Type B pancreatic cell (in vitro differentiated cells): Measurements from ENCODE around the gene CCDC187. TPM values are rescaled to one million over a fixed set of nuclear protein-coding genes. Genes with fewer than 3 reads are reported as not detected.

Source experiments
- DNase-seq: peaks from one replicate; pipeline ENCODE4 v3.0.0; 2021; ENCODE audit warnings: mixed read lengths; ENCODE audit not compliant: unreplicated experiment; ENCODE audit errors: extremely low spot score
- H3K27ac Mint-ChIP-seq: 2 replicates; pipeline ENCODE4 v1.8.0; 2021; ENCODE audit warnings: mild to moderate bottlenecking, mixed read lengths
- H3K27me3 Mint-ChIP-seq: 2 replicates; pipeline ENCODE4 v1.8.0; 2021; ENCODE audit warnings: mixed read lengths
- H3K36me3 Mint-ChIP-seq: 2 replicates; pipeline ENCODE4 v1.8.0; 2021; ENCODE audit warnings: mixed read lengths
- H3K4me1 Mint-ChIP-seq: one replicate; pipeline ENCODE4 v1.8.0; 2021; ENCODE audit warnings: mixed read lengths; ENCODE audit not compliant: unreplicated experiment
- H3K4me3 Mint-ChIP-seq: 2 replicates; pipeline ENCODE4 v1.8.0; 2021; ENCODE audit warnings: mild to moderate bottlenecking, mixed read lengths
- H3K9me3 Mint-ChIP-seq: 2 replicates; pipeline ENCODE4 v1.8.0; 2021; ENCODE audit warnings: mixed read lengths
- CTCF ChIP-seq: fragments of 200-600 bp; sonication (generic); conservative IDR thresholded peaks from 2 replicates; pipeline ENCODE4 v1.5.0; 2021; ENCODE audit warnings: antibody characterized with exemption, mild to moderate bottlenecking
- total RNA-seq: library from RNA; stranded (reverse); gene quantifications from 2 replicates; pipeline ENCODE4 v1.2.1, GENCODE V29; 2021; ENCODE audit warnings: low replicate concordance

Gene CCDC187
- total RNA-seq, 1 donor from 2014 or later = 0.70 TPM

- Mint-ChIP-seq H3K27ac (no peak overlapping the region), H3K36me3 (peaks cover 4% of the 10 kb centered on the region), H3K4me1 (peaks cover 5% of the 10 kb centered on the region), H3K27me3 (no peaks in the 10 kb centered on the region), H3K9me3 (no peaks in the 10 kb centered on the region), H3K4me3 (no peak overlapping the region)
- TF ChIP-seq CTCF = no peak
- DNase-seq = no peak
Observed at GRCh38 chr9:136334541-136334940, 30.6 kb upstream of the CCDC187 start.

- Mint-ChIP-seq H3K4me3 (no peak overlapping the region), H3K9me3 (no peaks in the 10 kb centered on the region), H3K27me3 (no peaks in the 10 kb centered on the region), H3K36me3 (no peaks in the 10 kb centered on the region), H3K4me1 (peaks cover 4% of the 10 kb centered on the region), H3K27ac (no peak overlapping the region)
- no peak for DNase-seq
- no peak for TF ChIP-seq CTCF
Observed at GRCh38 chr9:136333486-136333885, 29.6 kb upstream of the CCDC187 start.

GRCh38 chr9:136333045-136333444 is 29.2 kb upstream of the CCDC187 start:
- Mint-ChIP-seq H3K9me3 (no peaks in the 10 kb centered on the region), H3K4me1 (peaks cover 4% of the 10 kb centered on the region), H3K4me3 (no peak overlapping the region), H3K27me3 (no peaks in the 10 kb centered on the region), H3K36me3 (no peaks in the 10 kb centered on the region), H3K27ac (no peak overlapping the region)
- TF ChIP-seq CTCF = no peak
- no peak for DNase-seq

- peaks cover 4% of the 10 kb centered on the region for H3K4me1 Mint-ChIP-seq
- no peaks in the 10 kb centered on the region for H3K9me3 Mint-ChIP-seq
- no peak overlapping the region for H3K27ac Mint-ChIP-seq
- TF ChIP-seq CTCF = no peak
- no peaks in the 10 kb centered on the region for H3K27me3 Mint-ChIP-seq
- no peak overlapping the region for H3K4me3 Mint-ChIP-seq
- DNase-seq = no peak
- no peaks in the 10 kb centered on the region for H3K36me3 Mint-ChIP-seq
Observed at GRCh38 chr9:136332482-136332983, 28.6 kb upstream of the CCDC187 start.

GRCh38 chr9:136331556-136332481 is 27.9 kb upstream of the CCDC187 start:
- Mint-ChIP-seq H3K9me3 (no peaks in the 10 kb centered on the region), H3K4me3 (no peak overlapping the region), H3K4me1 (peaks cover 4% of the 10 kb centered on the region), H3K27me3 (no peaks in the 10 kb centered on the region), H3K36me3 (no peaks in the 10 kb centered on the region), H3K27ac (no peak overlapping the region)
- DNase-seq = no peak
- no peak for TF ChIP-seq CTCF
